ENCODE data around the gene TMEM144. TPM values are rescaled to one million over a fixed set of nuclear protein-coding genes. Genes with fewer than 3 reads are reported as not detected.

TMEM144 gene
- total RNA-seq, 5 donors from 2014 or later (not counting 1 experiment from before 2014, with no cell fraction given): 0.09 to 0.32 TPM; not detected in 3

GRCh38 chr4:158166701-158167100 lies 43.6 kb upstream of the TMEM144 start:
- POLR2A ChIA-PET: no interaction called here
- peaks cover 0 to 14% of the 10 kb centered on the region in 2 experiments for H3K27me3 ChIP-seq (replicated peaks in 1 of 2; ENCODE audit: control insufficient read depth in 2 of 2, extremely low read depth in 1 of 2, insufficient read depth in 2 of 2, low read length in 1 of 2)
- H3K36me3 ChIP-seq (ENCODE audit: control insufficient read depth in 2 of 2, extremely low read depth in 1 of 2, insufficient read depth in 1 of 2, low read length in 1 of 2): no peaks in the 10 kb centered on the region
- DNase-seq (no peak), ATAC-seq (replicated peaks in 1 of 4) (no peak)
- no peak overlapping the region for H3K27ac ChIP-seq (ENCODE audit: low read length)
- H3K4me1 ChIP-seq (ENCODE audit: control insufficient read depth in 1 of 2, extremely low read depth in 1 of 2, insufficient read depth in 2 of 2, low read length in 2 of 2): no peaks in the 10 kb centered on the region
- H3K9me3 ChIP-seq: no peaks in the 10 kb centered on the region
- CTCF ChIA-PET: interaction anchor here in 1 of 2 donors (0.5 kb wide), 1 partner anchor 297 kb away, joined by 3 read pairs; no protein-coding TSS in a partner anchor
- no CpG with 5 or more reads among the region's 2 CpGs for WGBS (ENCODE audit: insufficient coverage)
- H3K27me3 Mint-ChIP-seq: peaks cover 19 to 21% of the 10 kb centered on the region in 2 donors
- H3K4me1 Mint-ChIP-seq: peaks cover 0 to 1% (median 0%) of the 10 kb centered on the region in 3 donors
- no peaks in the 10 kb centered on the region for H3K36me3 Mint-ChIP-seq
- no peak overlapping the region for H3K4me3 Mint-ChIP-seq
- no peaks in the 10 kb centered on the region for H3K9me3 Mint-ChIP-seq
- no peak overlapping the region for H3K4me3 ChIP-seq (ENCODE audit: control insufficient read depth in 1 of 2, extremely low read depth in 1 of 2, low read length in 1 of 2)
- no peak overlapping the region for H3K27ac Mint-ChIP-seq

- no peak overlapping the region for H3K27ac Mint-ChIP-seq
Measured at GRCh38 chr4:158168606-158169005, 41.7 kb upstream of the TMEM144 start.

DNA sequence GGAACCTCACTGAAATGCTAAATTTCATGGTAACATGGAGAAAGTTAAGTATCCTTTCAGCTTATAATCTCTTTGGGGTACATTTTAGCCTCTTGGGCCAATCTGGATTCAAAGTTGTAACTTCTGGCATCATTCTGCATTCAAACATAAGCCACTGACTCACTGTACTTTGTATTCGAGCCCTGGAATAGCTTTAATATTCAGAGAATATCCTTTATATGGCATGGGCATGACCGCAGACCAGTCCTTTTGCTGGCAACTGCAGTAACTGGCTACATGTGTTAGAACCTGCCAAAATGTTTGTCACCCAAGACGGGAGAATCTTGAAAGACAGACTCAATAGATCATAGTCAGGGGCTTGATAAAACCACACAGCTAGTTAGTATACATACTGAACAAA lies 40.8 kb upstream of the TMEM144 start:
- no peaks in the 10 kb centered on the region for H3K4me1 ChIP-seq (ENCODE audit: control insufficient read depth in 1 of 2, extremely low read depth in 1 of 2, insufficient read depth in 2 of 2, low read length in 2 of 2)
- CTCF ChIA-PET: no interaction called here
- no peaks in the 10 kb centered on the region for H3K9me3 Mint-ChIP-seq
- H3K9me3 ChIP-seq: no peaks in the 10 kb centered on the region
- peaks cover 20 to 23% of the 10 kb centered on the region in 2 donors for H3K27me3 Mint-ChIP-seq
- H3K27ac Mint-ChIP-seq: no peak overlapping the region
- DNase-seq (no peak), ATAC-seq (replicated peaks in 1 of 4) (no peak)
- no peak overlapping the region for H3K4me3 ChIP-seq (ENCODE audit: control insufficient read depth in 1 of 2, extremely low read depth in 1 of 2, low read length in 1 of 2)
- peaks cover 1 to 6% (median 2%) of the 10 kb centered on the region in 3 donors for H3K4me1 Mint-ChIP-seq
- no peak overlapping the region for H3K4me3 Mint-ChIP-seq
- 13% methylated on average over 2 of the region's 3 CpGs for WGBS (ENCODE audit: insufficient coverage)
- H3K27me3 ChIP-seq (replicated peaks in 1 of 2; ENCODE audit: control insufficient read depth in 2 of 2, extremely low read depth in 1 of 2, insufficient read depth in 2 of 2, low read length in 1 of 2): peaks cover 0 to 14% of the 10 kb centered on the region in 2 experiments
- H3K36me3 ChIP-seq (ENCODE audit: control insufficient read depth in 2 of 2, extremely low read depth in 1 of 2, insufficient read depth in 1 of 2, low read length in 1 of 2): no peaks in the 10 kb centered on the region
- H3K36me3 Mint-ChIP-seq: no peaks in the 10 kb centered on the region
- POLR2A ChIA-PET: no interaction called here
- H3K27ac ChIP-seq (ENCODE audit: low read length): no peak overlapping the region

More at GRCh38 chr4:158168606-158169005, 41.7 kb upstream of the TMEM144 start:
- peaks cover 0 to 14% of the 10 kb centered on the region in 2 experiments for H3K27me3 ChIP-seq (replicated peaks in 1 of 2; ENCODE audit: control insufficient read depth in 2 of 2, extremely low read depth in 1 of 2, insufficient read depth in 2 of 2, low read length in 1 of 2)
- POLR2A ChIA-PET: no interaction called here
- H3K27ac ChIP-seq (ENCODE audit: low read length): no peak overlapping the region
- no peaks in the 10 kb centered on the region for H3K36me3 Mint-ChIP-seq
- H3K36me3 ChIP-seq (ENCODE audit: control insufficient read depth in 2 of 2, extremely low read depth in 1 of 2, insufficient read depth in 1 of 2, low read length in 1 of 2): no peaks in the 10 kb centered on the region
- H3K4me3 Mint-ChIP-seq: no peak overlapping the region
- peaks cover 1 to 6% (median 2%) of the 10 kb centered on the region in 3 donors for H3K4me1 Mint-ChIP-seq
- CTCF ChIA-PET: no interaction called here
- WGBS (ENCODE audit: insufficient coverage): no CpG with 5 or more reads among the region's 5 CpGs
- H3K4me3 ChIP-seq (ENCODE audit: control insufficient read depth in 1 of 2, extremely low read depth in 1 of 2, low read length in 1 of 2): no peak overlapping the region
- DNase-seq: no peak
- ATAC-seq (replicated peaks in 1 of 4): no peak
- H3K9me3 ChIP-seq: no peaks in the 10 kb centered on the region
- no peaks in the 10 kb centered on the region for H3K9me3 Mint-ChIP-seq
- H3K27me3 Mint-ChIP-seq: peaks cover 23 to 24% of the 10 kb centered on the region in 2 donors
- H3K4me1 ChIP-seq (ENCODE audit: control insufficient read depth in 1 of 2, extremely low read depth in 1 of 2, insufficient read depth in 2 of 2, low read length in 2 of 2): no peaks in the 10 kb centered on the region

DNA sequence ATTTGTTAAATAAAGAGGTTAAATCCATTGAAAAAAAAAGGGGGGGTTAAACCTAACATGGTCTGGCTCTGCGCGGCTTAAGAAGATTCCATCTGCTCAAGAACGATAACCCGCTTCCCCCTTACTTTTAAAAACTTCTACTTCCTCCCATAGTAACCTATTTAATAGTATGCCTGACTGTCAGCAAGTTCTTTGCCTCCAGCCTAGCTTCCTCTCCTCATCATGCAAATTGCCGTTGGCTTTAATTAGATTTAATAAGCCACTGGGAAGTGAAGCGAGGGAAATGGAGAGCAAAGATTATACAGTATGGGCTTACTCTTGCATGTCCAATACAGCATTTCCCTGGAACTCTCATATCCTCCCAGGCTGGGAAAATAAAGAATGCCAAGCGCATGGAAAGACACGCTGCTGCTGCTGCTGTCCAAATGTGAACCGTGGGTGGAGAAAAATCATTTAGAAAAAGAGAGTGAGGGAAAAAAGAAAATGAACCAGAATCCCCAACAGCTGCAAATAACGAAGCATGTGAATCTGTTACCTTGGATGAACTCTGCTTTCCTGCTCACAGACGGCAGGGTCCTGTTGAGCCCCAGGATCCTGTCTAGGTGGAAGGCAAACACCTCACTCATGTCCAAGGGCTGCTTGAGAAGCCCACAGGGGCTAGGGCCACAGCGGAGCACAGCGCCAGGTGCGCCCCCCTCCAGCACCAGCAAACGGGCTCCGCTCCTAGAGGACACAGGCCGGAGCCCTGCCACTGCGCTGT lies 40.2 kb upstream of the TMEM144 start:
- Histone ChIP-seq H3K4me1 (ENCODE audit: control insufficient read depth in 1 of 2, extremely low read depth in 1 of 2, insufficient read depth in 2 of 2, low read length in 2 of 2) (no peaks in the 10 kb centered on the region), H3K4me3 (ENCODE audit: control insufficient read depth in 1 of 2, extremely low read depth in 1 of 2, low read length in 1 of 2) (no peak overlapping the region), H3K27me3 (replicated peaks in 1 of 2; ENCODE audit: control insufficient read depth in 2 of 2, extremely low read depth in 1 of 2, insufficient read depth in 2 of 2, low read length in 1 of 2) (peaks cover 0 to 16% of the 10 kb centered on the region in 2 experiments), H3K36me3 (ENCODE audit: control insufficient read depth in 2 of 2, extremely low read depth in 1 of 2, insufficient read depth in 1 of 2, low read length in 1 of 2) (no peaks in the 10 kb centered on the region), H3K27ac (ENCODE audit: low read length) (no peak overlapping the region), H3K9me3 (no peaks in the 10 kb centered on the region)
- 22% methylated on average over 11 of the region's 18 CpGs for WGBS (ENCODE audit: insufficient coverage)
- CTCF ChIA-PET: no interaction called here
- Mint-ChIP-seq H3K4me1 (peaks cover 1 to 6% (median 2%) of the 10 kb centered on the region in 3 donors), H3K27ac (no peak overlapping the region), H3K27me3 (peaks cover 20 to 23% of the 10 kb centered on the region in 2 donors), H3K36me3 (no peaks in the 10 kb centered on the region), H3K9me3 (no peaks in the 10 kb centered on the region), H3K4me3 (no peak overlapping the region)
- DNase-seq (no peak), ATAC-seq (replicated peaks in 1 of 4) (no peak)
- POLR2A ChIA-PET: no interaction called here

DNA sequence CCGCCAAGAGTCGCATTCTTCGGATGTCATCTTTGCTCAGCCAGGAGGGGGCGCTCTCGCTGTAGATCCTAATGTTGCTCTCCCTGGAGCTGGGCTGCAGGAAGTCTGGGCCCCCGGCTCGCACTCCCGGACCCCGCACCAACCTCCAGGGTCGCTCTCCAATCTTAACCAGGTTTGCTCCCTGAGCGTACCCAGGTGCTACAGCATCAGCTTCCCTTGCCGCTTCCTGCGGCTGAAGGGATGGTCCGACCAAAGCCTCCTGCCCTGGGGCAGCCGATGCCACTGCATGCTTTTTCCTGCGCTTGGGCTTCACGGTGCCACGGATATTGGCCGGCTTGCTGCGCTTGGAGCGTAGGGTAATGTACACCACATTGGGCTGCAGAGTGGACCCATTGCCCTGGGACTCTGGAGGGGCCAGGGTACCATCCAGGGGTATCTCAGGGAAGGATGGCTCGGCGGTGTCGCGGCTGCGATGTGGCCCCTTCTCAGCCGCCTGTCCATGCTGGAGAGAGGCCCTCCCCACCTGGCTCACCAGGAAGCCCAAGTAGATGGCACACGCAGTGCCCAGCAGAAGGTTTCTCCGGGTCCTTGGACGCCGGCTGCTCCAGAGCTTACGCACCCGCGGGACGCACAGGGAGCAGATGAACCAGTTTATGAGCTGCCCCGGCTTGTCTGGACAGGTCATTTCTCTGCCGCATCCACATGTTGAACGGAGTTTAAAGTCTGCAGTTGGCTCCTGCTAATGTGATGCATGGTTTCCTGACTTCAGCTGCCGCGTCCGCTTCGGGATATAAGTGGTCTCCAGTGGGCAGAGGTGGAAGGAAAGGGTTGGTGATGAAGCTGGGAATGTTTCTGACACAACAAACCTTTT lies 39.4 kb upstream of the TMEM144 start:
- H3K4me3 ChIP-seq (ENCODE audit: control insufficient read depth in 1 of 2, extremely low read depth in 1 of 2, low read length in 1 of 2): no peak overlapping the region
- H3K27me3 ChIP-seq (replicated peaks in 1 of 2; ENCODE audit: control insufficient read depth in 2 of 2, extremely low read depth in 1 of 2, insufficient read depth in 2 of 2, low read length in 1 of 2): peaks cover 0 to 16% of the 10 kb centered on the region in 2 experiments
- Mint-ChIP-seq H3K36me3 (no peaks in the 10 kb centered on the region), H3K27ac (no peak overlapping the region), H3K4me3 (no peak overlapping the region), H3K9me3 (no peaks in the 10 kb centered on the region), H3K4me1 (peaks cover 1 to 6% (median 2%) of the 10 kb centered on the region in 3 donors), H3K27me3 (peaks cover 22 to 23% of the 10 kb centered on the region in 2 donors)
- peak in 2 of 35 experiments; percentile 1 to 6 for DNase-seq
- no peaks in the 10 kb centered on the region for H3K4me1 ChIP-seq (ENCODE audit: control insufficient read depth in 1 of 2, extremely low read depth in 1 of 2, insufficient read depth in 2 of 2, low read length in 2 of 2)
- no peak for ATAC-seq (replicated peaks in 1 of 4)
- POLR2A ChIA-PET: no interaction called here
- CTCF ChIA-PET: no interaction called here
- H3K36me3 ChIP-seq (ENCODE audit: control insufficient read depth in 2 of 2, extremely low read depth in 1 of 2, insufficient read depth in 1 of 2, low read length in 1 of 2): no peaks in the 10 kb centered on the region
- H3K27ac ChIP-seq (ENCODE audit: low read length): no peak overlapping the region
- no peaks in the 10 kb centered on the region for H3K9me3 ChIP-seq
- 11% methylated on average over 36 of the region's 42 CpGs for WGBS (ENCODE audit: insufficient coverage)

Data from T-cell (primary cell).